ENCODE data around the gene SYDE2. TPM values are rescaled to one million over a fixed set of nuclear protein-coding genes. Genes with fewer than 3 reads are reported as not detected.

SYDE2 gene
- total and polyA plus RNA-seq, 9 of the 15 experiments (the other 6 are each of a cell fraction or from before 2014, with no cell fraction given) = 0.39 to 8.7 (median 4.5) TPM

DNA sequence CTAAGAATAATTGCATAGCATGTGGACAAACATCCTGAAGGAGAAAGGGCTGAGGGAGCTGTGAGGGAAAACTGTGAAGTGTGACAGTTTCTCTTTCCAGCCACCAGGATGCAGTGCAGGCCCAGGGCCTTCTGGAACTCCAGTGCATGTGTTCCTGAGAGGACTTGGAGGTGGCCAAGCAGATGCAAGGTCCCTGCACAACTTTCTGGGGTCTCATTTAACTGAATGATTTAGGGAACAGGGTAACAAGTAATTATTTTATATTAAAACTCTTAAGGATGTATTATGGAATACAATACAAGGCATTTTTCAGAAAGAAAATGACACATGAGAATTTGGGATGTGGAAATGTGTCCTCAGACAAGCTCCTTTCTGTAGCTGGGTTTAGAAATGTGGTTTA, 91.3 kb downstream of the SYDE2 start:
- Histone ChIP-seq H3K9me3 (replicated peaks; ENCODE audit: control insufficient read depth, insufficient read depth, low read depth, low read length) (no peaks in the 10 kb centered on the region), H3K4me2 (ENCODE audit: insufficient read depth, low read length) (no peak overlapping the region), H3K9ac (ENCODE audit: insufficient read depth in 1 of 2, low read depth in 2 of 2, low read length in 2 of 2) (no peak overlapping the region), H2AFZ (ENCODE audit: low read depth, low read length) (peak overlapping the region; percentile 42; the same call in 1 of the 2 replicates), H3K79me2 (ENCODE audit: control insufficient read depth, insufficient read depth, low read length) (no peaks in the 10 kb centered on the region), H3K4me3 (no peak overlapping the region), H3K4me1 (replicated peaks in 1 of 2; ENCODE audit: control insufficient read depth in 2 of 2, insufficient read depth in 2 of 2, low read length in 2 of 2) (no peaks in the 10 kb centered on the region), H3K9me1 (ENCODE audit: control insufficient read depth, insufficient read depth, low read length) (no peaks in the 10 kb centered on the region), H3K27me3 (ENCODE audit: control insufficient read depth in 2 of 2, insufficient read depth in 2 of 2, low read length in 2 of 2) (peaks cover 0 to 6% of the 10 kb centered on the region in 2 experiments; a peak in 1 of 5 replicates), H3K27ac (ENCODE audit: extremely low read depth, low read depth, low read length) (no peak overlapping the region), H3K36me3 (ENCODE audit: control insufficient read depth, insufficient read depth, low read length) (no peaks in the 10 kb centered on the region), H4K20me1 (replicated peaks; ENCODE audit: control insufficient read depth, insufficient read depth, low read length) (no peaks in the 10 kb centered on the region)
- intact Hi-C loops (cut with micrococcal nuclease) = loop anchor here (1.0 to 2.0 kb wide), 4 partner anchors 131 to 165 kb away; partner anchors contain the start of gene C1orf52
- ChIA-PET POLR2A (interaction anchor here (0.6 to 2.2 kb wide), 5 partner anchors 14 to 159 kb away, joined by 3 to 7 read pairs (median 3); partner anchors contain the start of gene C1orf52), CTCF (ENCODE audit: low intra/inter-chr PET ratio) (interaction anchor here (0.6 to 1.7 kb wide), 8 partner anchors 121 to 151 kb away, joined by 3 to 11 read pairs (median 4); partner anchors contain the start of gene C1orf52)
- in situ Hi-C loops (cut with MboI) = no loop called here
- peak; percentile 87 for FAIRE-seq
- peak; percentile 100 for ATAC-seq
- no TSS peak for BruUV-seq (replicated peaks)
- DNase-seq (ENCODE audit: extremely low read depth in 1 of 4, low spot score in 3 of 4) = peak; percentile 23 to 76 (median 52)
- TF ChIP-seq MYC (IDR thresholded peaks at IDR 0.05; ENCODE audit: low read depth, low read length) (peak; percentile 64), MYC (CRISPR knock-in tag; IDR thresholded peaks at IDR 0.05; ENCODE audit: borderline replicate concordance, low read depth) (no peak), ARID2 (IDR thresholded peaks at IDR 0.05) (peak; percentile 87), ARID1B (IDR thresholded peaks at IDR 0.05) (no peak), SPI1 (IDR thresholded peaks at IDR 0.05; ENCODE audit: borderline replicate concordance, low read depth, low read length) (no peak), MTA1 (IDR thresholded peaks at IDR 0.05; ENCODE audit: borderline replicate concordance) (no peak), ETS2 (tag; IDR thresholded peaks at IDR 0.05; ENCODE audit: borderline replicate concordance, poor library complexity, severe bottlenecking) (no peak), ZNF696 (CRISPR knock-in tag; conservative IDR thresholded peaks at IDR 0.05) (no peak), POLR2H (tag; IDR thresholded peaks at IDR 0.05; ENCODE audit: low read depth) (no peak), GTF2A2 (tag; IDR thresholded peaks at IDR 0.05) (no peak)
- TF ChIP-seq, protein P1, sequence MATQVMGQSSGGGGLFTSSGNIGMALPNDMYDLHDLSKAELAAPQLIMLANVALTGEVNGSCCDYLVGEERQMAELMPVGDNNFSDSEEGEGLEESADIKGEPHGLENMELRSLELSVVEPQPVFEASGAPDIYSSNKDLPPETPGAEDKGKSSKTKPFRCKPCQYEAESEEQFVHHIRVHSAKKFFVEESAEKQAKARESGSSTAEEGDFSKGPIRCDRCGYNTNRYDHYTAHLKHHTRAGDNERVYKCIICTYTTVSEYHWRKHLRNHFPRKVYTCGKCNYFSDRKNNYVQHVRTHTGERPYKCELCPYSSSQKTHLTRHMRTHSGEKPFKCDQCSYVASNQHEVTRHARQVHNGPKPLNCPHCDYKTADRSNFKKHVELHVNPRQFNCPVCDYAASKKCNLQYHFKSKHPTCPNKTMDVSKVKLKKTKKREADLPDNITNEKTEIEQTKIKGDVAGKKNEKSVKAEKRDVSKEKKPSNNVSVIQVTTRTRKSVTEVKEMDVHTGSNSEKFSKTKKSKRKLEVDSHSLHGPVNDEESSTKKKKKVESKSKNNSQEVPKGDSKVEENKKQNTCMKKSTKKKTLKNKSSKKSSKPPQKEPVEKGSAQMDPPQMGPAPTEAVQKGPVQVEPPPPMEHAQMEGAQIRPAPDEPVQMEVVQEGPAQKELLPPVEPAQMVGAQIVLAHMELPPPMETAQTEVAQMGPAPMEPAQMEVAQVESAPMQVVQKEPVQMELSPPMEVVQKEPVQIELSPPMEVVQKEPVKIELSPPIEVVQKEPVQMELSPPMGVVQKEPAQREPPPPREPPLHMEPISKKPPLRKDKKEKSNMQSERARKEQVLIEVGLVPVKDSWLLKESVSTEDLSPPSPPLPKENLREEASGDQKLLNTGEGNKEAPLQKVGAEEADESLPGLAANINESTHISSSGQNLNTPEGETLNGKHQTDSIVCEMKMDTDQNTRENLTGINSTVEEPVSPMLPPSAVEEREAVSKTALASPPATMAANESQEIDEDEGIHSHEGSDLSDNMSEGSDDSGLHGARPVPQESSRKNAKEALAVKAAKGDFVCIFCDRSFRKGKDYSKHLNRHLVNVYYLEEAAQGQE (IDR thresholded peaks at IDR 0.05; ENCODE audit: borderline replicate concordance) = peak; percentile 92
- TF ChIP-seq, protein P1 (CRISPR knock-in tag; IDR thresholded peaks at IDR 0.05; ENCODE audit: low read depth) = no peak
- TF ChIP-seq, protein P2, sequence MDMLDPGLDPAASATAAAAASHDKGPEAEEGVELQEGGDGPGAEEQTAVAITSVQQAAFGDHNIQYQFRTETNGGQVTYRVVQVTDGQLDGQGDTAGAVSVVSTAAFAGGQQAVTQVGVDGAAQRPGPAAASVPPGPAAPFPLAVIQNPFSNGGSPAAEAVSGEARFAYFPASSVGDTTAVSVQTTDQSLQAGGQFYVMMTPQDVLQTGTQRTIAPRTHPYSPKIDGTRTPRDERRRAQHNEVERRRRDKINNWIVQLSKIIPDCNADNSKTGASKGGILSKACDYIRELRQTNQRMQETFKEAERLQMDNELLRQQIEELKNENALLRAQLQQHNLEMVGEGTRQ (CRISPR knock-in tag; IDR thresholded peaks at IDR 0.05) = no peak
